HG03139 (cell line): Measurements from ENCODE around the gene EFNA4.

Experiments
- ATAC-seq: cut with Tn5 transposase; IDR thresholded peaks from one replicate; pipeline ENCODE4 v1.9.1; 2021; ENCODE audit not compliant: unreplicated experiment

The EFNA4 gene, protein sequence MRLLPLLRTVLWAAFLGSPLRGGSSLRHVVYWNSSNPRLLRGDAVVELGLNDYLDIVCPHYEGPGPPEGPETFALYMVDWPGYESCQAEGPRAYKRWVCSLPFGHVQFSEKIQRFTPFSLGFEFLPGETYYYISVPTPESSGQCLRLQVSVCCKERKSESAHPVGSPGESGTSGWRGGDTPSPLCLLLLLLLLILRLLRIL

GRCh38 chr1:155063550-155064110 is at the start of gene EFNA4:
TSS of gene EFNA4 (plus strand) at chr1:155063740. CDS start at chr1:155063824, 84 bp downstream.
- ATAC-seq, result peak; percentile 47

DNA sequence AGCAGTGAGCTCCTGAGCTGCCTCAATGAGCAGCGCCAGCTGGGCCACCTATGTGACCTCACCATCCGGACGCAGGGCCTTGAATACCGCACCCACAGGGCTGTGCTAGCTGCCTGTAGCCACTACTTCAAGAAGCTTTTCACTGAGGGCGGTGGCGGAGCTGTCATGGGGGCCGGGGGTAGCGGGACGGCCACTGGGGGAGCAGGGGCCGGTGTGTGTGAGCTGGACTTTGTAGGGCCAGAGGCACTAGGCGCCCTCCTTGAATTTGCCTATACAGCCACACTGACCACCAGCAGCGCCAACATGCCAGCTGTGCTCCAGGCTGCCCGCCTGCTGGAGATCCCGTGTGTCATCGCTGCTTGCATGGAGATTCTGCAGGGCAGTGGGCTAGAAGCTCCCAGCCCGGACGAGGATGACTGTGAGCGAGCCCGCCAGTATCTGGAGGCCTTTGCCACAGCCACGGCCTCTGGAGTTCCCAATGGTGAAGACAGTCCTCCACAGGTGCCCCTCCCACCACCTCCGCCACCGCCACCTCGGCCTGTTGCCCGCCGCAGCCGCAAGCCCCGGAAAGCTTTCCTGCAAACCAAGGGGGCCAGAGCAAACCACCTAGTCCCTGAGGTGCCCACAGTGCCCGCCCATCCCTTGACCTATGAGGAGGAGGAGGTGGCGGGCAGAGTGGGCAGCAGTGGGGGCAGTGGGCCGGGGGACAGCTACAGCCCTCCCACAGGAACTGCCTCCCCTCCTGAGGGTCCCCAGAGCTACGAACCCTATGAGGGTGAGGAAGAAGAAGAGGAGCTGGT is 48.6 kb upstream of the EFNA4 start:
- no peak for ATAC-seq

DNA sequence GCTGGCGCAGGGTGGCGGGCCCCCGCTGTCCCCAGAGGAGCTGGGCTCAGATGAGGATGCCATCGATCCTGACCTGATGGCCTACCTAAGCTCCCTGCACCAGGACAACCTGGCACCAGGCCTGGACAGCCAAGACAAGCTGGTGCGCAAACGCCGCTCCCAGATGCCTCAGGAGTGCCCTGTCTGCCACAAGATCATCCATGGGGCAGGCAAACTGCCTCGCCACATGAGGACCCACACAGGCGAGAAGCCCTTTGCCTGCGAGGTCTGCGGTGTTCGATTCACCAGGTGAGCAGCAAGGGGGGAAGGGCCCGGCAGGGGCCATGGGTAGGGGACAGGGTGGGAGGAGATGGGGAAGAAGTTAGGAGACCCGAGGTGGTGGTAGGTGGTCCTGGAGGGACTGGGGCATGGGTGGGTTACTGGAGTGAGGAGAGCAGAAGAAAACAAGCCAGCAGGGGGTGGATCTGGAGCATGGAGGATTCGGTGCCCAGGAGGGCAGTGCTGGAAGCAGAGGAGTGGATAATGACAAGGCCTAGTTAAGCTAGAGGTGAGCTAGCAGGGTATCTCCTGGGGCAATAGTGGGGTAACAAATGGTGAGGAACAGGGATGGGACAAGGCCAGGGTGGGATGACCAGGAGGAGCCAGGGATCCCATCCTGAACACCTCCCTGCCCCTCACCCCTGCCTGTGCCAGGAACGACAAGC is 47.9 kb upstream of the EFNA4 start:
- ATAC-seq, result no peak

DNA sequence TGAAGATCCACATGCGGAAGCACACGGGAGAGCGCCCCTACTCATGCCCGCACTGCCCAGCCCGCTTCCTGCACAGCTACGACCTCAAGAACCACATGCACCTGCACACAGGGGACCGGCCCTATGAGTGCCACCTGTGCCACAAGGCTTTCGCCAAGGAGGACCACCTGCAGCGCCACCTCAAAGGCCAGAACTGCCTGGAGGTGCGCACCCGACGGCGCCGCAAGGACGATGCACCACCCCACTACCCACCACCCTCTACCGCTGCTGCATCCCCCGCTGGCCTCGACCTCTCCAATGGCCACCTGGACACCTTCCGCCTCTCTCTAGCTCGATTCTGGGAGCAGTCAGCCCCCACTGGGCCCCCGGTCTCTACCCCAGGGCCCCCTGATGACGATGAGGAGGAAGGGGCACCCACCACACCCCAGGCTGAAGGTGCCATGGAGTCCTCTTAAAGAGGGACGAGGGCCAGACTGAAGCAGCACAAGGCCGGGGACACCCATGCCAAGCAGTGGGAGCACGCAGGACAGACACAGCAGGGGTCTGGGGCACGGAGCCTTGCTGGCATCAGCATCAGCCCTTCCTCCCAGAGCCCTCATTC is 47.2 kb upstream of the EFNA4 start:
- no peak for ATAC-seq

DNA sequence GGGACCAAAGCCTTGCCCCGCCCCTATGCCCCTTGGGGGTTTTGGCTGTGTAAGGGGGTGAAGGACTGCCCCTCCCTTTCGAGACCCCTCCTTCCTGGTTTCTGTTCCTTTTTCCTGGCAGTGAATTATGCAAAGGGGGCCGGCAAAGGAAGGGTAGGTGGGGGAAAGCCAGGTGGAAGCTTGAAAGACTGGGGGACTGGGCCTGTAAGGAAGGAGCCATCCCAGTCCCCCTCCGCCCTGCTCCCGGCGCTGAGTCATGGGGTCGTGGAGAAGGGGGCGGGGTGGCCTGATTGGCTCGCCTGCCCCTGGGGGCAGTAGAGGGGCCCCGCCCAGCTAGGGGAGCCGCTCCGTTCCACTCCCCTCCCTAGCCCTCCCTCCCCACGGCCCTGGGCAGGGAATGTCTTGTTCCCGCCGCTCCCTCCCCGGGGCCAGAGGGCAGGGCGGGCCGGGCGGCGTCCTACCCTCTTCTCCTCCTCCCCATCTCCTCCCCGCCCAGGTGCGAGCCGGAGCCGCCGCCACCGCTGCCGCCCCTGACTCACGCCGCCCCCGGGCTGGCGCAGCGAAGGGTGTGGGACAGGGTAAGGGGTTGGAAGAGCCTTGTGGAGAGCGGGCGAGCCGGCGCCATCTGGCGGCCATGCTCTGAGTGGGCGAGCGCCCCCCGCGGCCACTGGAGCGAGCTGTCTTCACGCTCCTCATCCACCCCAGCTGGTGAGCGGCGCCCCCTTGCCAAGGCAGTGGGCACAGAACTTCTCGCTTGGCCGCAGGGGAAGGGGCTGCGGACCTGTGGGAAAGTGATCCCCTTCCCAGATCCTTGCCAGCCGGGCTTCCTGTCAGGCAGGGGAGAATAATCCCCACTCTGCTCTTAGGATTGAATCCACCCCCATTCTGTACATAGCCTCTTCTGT is 46.2 kb upstream of the EFNA4 start:
- ATAC-seq, result peak; percentile 72

DNA sequence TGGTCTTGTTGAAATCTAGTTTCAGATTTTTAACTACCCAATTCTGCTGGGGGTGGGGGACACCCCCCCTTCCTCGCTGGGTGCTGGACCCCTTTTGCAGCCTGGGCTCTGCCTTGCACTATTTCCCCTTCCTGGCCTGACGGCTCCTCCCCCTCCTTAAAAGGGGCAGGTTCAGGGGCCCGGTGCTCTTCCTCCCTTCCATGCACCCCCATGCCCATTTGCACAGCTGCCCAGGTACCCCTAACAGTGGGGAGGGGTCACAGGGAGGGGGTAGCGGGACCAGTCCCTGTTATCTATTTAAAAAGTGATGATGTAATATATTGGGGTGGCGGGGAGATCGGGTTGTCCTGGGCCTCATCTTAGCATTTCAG is 45.6 kb upstream of the EFNA4 start:
- ATAC-seq, result peak; percentile 16

GRCh38 chr1:155018617-155019348 is 44.8 kb upstream of the EFNA4 start:
- ATAC-seq, result no peak

DNA sequence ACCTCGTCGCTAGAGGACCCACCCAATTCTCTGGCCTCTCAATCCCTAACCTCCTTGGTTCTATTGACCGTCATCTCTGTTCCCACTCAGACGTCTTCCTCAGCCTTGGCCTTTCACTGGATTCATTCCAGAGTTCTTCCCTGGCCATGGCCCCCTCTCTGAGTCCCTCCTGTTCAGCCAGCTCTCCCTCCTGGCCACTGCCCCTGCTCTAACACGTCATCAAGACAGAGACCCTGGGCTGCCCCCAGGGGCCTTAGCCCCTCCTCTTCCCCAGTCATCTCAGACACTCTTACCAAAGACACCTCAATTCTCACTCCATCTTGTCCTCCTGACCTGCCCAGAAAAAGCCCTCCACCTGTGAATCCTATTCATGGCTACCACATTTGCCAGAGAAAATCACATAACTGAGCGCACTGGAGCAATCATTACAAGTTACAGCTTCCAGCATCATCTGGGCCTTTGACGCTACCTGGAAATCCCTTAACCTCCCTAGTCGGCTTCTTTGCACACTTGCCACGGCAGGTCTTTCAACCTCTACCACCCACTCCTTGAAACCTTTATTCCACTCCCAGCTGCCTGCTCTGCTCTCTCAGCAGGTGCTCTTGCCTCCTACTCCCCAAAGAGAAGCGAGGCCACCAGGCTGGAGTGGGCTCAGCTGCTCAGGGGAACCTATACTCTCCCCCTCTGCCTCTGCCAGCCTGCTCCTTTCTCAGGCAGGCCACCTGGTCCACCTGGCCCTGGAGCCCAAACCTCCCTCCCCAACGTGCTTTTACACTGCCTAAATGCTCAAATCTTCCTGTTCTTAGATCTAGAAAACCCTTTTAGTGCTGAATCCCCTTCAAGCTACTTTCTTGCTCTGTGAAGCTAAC is 43.9 kb upstream of the EFNA4 start:
- ATAC-seq, result no peak

DNA sequence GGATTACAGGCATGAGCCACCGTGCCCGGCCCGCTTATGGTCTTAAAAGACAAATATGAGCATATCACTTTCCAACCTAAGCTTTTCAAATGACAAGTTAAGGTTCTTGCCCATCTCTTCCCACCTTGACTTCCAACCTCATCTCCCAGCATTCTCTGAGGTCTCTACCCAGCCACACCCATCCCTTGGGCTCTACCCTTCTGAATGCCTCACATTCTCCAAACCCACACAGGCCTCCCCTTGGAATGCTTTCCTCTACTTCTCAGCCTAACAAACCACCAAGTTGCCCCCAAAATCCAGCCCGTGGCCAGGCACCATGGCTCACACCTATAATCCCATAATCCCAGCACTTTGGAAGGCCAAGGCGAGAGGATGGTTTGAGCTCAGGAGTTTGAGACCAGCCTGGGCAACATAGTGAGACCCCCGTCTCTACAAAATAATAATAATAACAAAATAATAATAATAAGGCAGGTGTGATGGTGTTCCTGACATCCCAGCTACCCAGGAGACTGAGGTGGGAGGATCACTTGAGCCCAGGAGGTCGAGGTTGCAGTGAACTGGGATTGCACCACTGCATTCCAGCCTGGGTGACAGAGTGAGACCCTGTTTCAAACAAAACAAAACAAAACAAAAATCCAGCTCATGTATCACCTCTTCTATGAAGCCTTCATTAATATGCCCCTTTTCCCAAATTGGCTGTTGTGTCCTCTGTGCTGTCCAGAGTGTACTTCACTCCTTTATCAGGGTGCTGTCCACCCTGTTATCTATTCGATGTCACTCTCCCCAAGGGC is 41.2 kb upstream of the EFNA4 start:
- no peak for ATAC-seq

DNA sequence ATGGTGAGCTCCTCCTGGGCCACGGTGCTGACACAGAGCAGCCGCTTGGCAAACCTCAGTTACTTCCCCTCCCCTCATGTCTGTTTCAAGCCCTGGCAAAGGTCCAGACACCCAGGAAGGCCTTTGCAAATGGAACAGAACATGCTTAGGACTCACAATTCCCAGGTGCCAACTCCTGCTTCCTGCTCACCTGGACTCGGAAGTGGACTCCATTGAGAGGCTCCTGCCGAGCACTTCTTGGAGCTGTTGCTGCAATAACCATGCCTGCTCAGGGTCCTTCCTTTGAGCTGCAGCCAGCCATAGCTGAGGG is 40.7 kb upstream of the EFNA4 start:
- no peak for ATAC-seq

- ATAC-seq, result no peak
Measured at GRCh38 chr1:155023627-155024026, 39.9 kb upstream of the EFNA4 start.

DNA sequence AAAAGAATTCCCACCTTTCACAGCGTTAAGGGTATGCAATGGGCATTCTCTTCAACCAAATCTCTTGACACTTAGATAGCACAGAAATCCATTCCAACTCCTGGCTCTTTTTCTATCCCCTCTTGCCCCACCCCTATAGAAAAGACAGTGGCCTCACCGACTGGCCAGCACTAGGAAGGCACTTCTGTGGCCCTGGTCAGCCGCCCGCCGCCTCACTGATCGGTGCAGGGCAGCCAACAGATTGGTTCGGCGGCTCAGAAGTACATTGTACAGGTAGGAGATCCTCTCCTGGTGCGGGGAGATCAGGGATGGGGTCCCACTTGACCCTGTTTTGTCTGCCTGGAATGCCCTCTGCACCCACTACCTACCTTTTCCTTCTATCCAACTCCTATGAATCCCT is 39.2 kb upstream of the EFNA4 start:
- no peak for ATAC-seq

- ATAC-seq, result no peak
Measured at GRCh38 chr1:155026154-155026553, 37.4 kb upstream of the EFNA4 start.

- ATAC-seq, result no peak
Measured at GRCh38 chr1:155026588-155026987, 37.0 kb upstream of the EFNA4 start.

DNA sequence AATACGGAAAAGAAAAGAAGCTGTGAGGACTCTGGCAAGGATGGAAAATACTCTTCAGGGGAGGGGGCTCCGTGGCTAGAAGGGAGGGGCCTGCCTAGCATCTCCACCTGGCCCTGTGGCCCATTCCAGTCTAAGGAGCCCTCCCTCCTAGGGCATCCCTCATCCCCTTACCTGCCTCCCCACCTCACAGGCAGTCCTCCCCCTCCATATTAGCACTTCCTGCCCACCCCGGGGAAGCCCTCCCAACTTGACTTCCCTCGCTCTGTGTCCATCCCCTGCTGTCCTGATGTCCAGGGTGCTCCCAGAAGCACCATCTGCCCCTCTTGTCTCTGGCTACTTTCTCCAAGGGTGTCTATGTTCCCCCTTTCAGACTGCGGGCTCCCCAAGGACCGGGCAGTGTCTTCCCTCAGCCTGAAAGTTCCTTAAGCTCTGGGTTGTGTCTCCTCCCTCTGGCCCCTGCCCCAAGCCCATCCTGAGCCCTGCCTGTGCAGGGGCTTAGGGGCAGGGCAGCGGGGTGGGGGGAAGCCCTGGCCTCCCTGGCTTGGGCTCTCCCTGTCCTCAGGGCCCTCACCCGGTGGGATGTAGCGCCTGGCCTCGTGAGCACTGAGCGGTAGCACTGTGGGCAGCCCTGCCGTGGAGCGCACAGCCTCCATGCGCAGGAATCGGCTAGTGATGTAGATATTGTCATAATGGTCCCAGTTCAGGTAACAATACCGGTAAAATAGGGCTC is 33.9 kb upstream of the EFNA4 start:
- no peak for ATAC-seq

GRCh38 chr1:155030243-155030795 is 33.2 kb upstream of the EFNA4 start:
- ATAC-seq, result no peak

- ATAC-seq, result no peak
Measured at GRCh38 chr1:155030899-155031298, 32.6 kb upstream of the EFNA4 start.
